GM23248 (cell line): Measurements from ENCODE around the gene SPTBN5. TPM values are rescaled to one million over a fixed set of nuclear protein-coding genes. Genes with fewer than 3 reads are reported as not detected.

Source experiments
- DNase-seq: peaks from one replicate; pipeline ENCODE4 v3.0.0-alpha.2; 2015
- H2AFZ ChIP-seq: fragments of 200-600 bp; sonication (generic); 2 replicates; pipeline ENCODE4 v1.6.1; 2016; ENCODE audit warnings: antibody characterized with exemption
- H3F3A ChIP-seq: fragments of 200-600 bp; sonication (generic); 2 replicates; pipeline ENCODE4 v1.6.1; 2016; ENCODE audit warnings: mild to moderate bottlenecking, antibody characterized with exemption, mixed run types; ENCODE audit not compliant: insufficient read depth
- H3K27ac ChIP-seq: fragments of 200-600 bp; sonication (generic); 2 replicates; pipeline ENCODE4 v1.5.1; 2016; ENCODE audit warnings: mild to moderate bottlenecking
- H3K27me3 ChIP-seq: fragments of 200-600 bp; sonication (generic); replicated peaks from 2 replicates; pipeline ENCODE4 v1.6.1; 2016; ENCODE audit warnings: mild to moderate bottlenecking; ENCODE audit not compliant: insufficient read depth
- H3K36me3 ChIP-seq: fragments of 200-600 bp; sonication (generic); 2 replicates; pipeline ENCODE4 v1.6.1; 2016; ENCODE audit warnings: low read depth, mild to moderate bottlenecking
- H3K4me1 ChIP-seq: fragments of 200-600 bp; sonication (generic); 2 replicates; pipeline ENCODE4 v1.6.1; 2016; ENCODE audit warnings: mild to moderate bottlenecking; ENCODE audit not compliant: insufficient read depth
- H3K4me2 ChIP-seq: fragments of 200-600 bp; sonication (generic); one replicate; pipeline ENCODE4 v1.6.1; 2016; ENCODE audit warnings: mild to moderate bottlenecking; ENCODE audit not compliant: unreplicated experiment
- H3K4me3 ChIP-seq: fragments of 200-600 bp; sonication (generic); 2 replicates; pipeline ENCODE4 v1.5.1; 2016; ENCODE audit warnings: mild to moderate bottlenecking
- H3K79me2 ChIP-seq: fragments of 200-600 bp; sonication (generic); 2 replicates; pipeline ENCODE4 v1.6.1; 2016; ENCODE audit warnings: mild to moderate bottlenecking; ENCODE audit not compliant: insufficient read depth
- H3K9ac ChIP-seq: fragments of 200-600 bp; sonication (generic); 2 replicates; pipeline ENCODE4 v1.6.1; 2016; ENCODE audit warnings: mild to moderate bottlenecking
- H3K9me2 ChIP-seq: fragments of 200-600 bp; sonication (generic); 2 replicates; pipeline ENCODE4 v1.6.1; 2016; ENCODE audit warnings: mixed run types, mild to moderate bottlenecking, moderate library complexity; ENCODE audit not compliant: insufficient read depth
- H3K9me3 ChIP-seq: fragments of 200-600 bp; sonication (generic); one replicate; pipeline ENCODE4 v1.6.1; 2017; ENCODE audit warnings: low read depth
- H4K20me1 ChIP-seq: fragments of 200-600 bp; sonication (generic); 2 replicates; pipeline ENCODE4 v1.6.0; 2016; ENCODE audit not compliant: insufficient read depth
- EZH2 ChIP-seq: fragments of 200-600 bp; sonication (generic); IDR thresholded peaks from 2 replicates; pipeline ENCODE4 v1.6.1; 2018; ENCODE audit warnings: antibody characterized with exemption, mild to moderate bottlenecking; ENCODE audit not compliant: insufficient read depth, poor library complexity, severe bottlenecking
- EZH2phosphoT487 ChIP-seq: fragments of 200-600 bp; sonication (generic); IDR thresholded peaks from 2 replicates; pipeline ENCODE4 v1.6.1; 2018; ENCODE audit warnings: antibody characterized with exemption, moderate library complexity, mild to moderate bottlenecking, low read depth; ENCODE audit not compliant: insufficient read depth
- WGBS, 2 experiments: methylation state at CpG; one replicate each; pipeline ENCODE4 v1.1.6; 2015 to 2017; ENCODE audit warnings: low lambda C conversion rate in 2 of 2, low coverage in 1 of 2; ENCODE audit errors: missing lambda C conversion rate in 2 of 2; 5-methylcytosine and 5-hydroxymethylcytosine counted together
- in situ Hi-C: fragments of 300-500 bp; cut with MboI; formaldehyde crosslinking; loops from 2 replicates; pipeline ENCODE4 v1.15.0; 2020
- polyA plus RNA-seq: library from polyadenylated mRNA; unstranded; fragments of >200 nt; fragmentation: Nextera tagmentation; extraction: Ambion mirVana; gene quantifications from 2 replicates; pipeline ENCODE4 v1.2.1, GENCODE V29; 2016
- total RNA-seq: library from RNA; depleted of rRNA; stranded (reverse); fragments of >200 nt; shearing (Covaris generic); gene quantifications from 2 replicates; pipeline ENCODE4 v1.2.3, GENCODE V29; 2014; rRNA removed

Gene SPTBN5
- total RNA-seq (0.11 and 0.25 TPM in 2 replicates), polyA plus RNA-seq (0.03 TPM in 1 of 2 replicates, not detected in the other)

GRCh38 chr15:41893422-41894250, at the start of gene SPTBN5:
SPTBN5 (minus strand) TSS chr15:41894053; CDS start chr15:41893497, 556 bp downstream.
- Histone ChIP-seq H3K36me3 (no peaks in the 10 kb centered on the region), H3F3A (peaks cover 3% of the 10 kb centered on the region), H3K9me3 (no peaks in the 10 kb centered on the region), H3K4me3 (peak within 1 kb of the TSS; percentile 45), H3K27ac (peak within 1 kb of the TSS; percentile 54), H3K4me1 (peaks cover 13% of the 10 kb centered on the region), H4K20me1 (no peaks in the 10 kb centered on the region), H3K4me2 (peak within 1 kb of the TSS; percentile 72), H3K9me2 (no peaks in the 10 kb centered on the region), H3K27me3 (no peaks in the 10 kb centered on the region), H3K9ac (peak within 1 kb of the TSS; percentile 57), H3K79me2 (no peaks in the 10 kb centered on the region), H2AFZ (peak within 1 kb of the TSS; percentile 70)
- no peak for DNase-seq
- in situ Hi-C loops, result no loop called here
- WGBS, 2 experiments, result 86 to 88% methylated on average over 15 of the region's 15 CpGs
- TF ChIP-seq EZH2, result no peak
- no peak for TF ChIP-seq EZH2phosphoT487

GRCh38 chr15:41942886-41943285, 49.0 kb upstream of the SPTBN5 start:
- Histone ChIP-seq H3F3A (peaks cover 29% of the 10 kb centered on the region), H4K20me1 (no peaks in the 10 kb centered on the region), H3K9me3 (no peaks in the 10 kb centered on the region), H3K27me3 (no peaks in the 10 kb centered on the region), H3K4me1 (peaks cover 38% of the 10 kb centered on the region), H3K9me2 (no peaks in the 10 kb centered on the region), H3K36me3 (no peaks in the 10 kb centered on the region), H3K4me3 (no peak overlapping the region), H3K27ac (no peak overlapping the region), H3K4me2 (no peak overlapping the region), H3K9ac (no peak overlapping the region), H2AFZ (no peak overlapping the region), H3K79me2 (peaks cover 38% of the 10 kb centered on the region)
- in situ Hi-C loops, result no loop called here
- DNase-seq, result no peak
- TF ChIP-seq EZH2phosphoT487, result no peak
- TF ChIP-seq EZH2, result no peak
- WGBS, 2 experiments, result 87 to 95% methylated on average over 7 of the region's 7 CpGs

DNA sequence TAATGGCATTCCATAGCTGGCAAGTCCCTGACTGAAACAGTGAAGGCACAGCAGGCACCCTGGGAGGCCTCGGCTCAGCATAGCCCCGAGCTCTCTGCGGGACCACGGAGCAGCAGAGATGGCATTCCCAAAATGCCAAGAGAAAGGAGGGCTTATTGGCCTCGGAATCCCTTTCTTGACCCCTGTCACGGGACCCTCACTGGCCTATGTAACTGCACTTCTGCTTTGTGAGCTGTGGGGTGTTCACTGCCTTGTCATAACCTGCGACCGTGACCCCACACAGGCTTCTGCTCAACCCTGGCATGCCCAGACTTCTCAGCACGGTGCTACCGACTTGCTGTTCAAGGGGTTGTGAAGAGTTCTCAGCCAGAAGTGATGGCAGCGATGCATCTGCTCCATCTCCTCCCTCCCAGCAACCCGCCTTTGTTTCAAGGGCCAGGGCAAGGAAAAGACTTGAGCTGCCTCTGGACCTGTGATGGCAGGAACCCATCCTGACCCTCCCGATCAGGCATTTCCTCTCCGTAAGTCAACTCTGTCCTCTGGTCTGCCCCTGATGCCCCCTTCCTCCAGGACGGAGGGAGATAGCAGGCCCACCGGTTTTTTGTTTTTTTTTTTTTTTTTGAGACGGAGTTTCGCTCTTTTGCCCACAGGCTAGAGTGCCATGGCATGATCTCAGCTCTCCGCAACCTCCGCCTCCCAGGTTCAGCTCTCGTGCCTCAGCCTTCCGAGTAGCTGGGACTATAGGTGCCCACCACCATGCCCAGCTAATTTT, 48.0 kb upstream of the SPTBN5 start:
- H3K4me1 ChIP-seq, result peaks cover 38% of the 10 kb centered on the region
- H3K4me2 ChIP-seq, result no peak overlapping the region
- no peak overlapping the region for H2AFZ ChIP-seq
- peaks cover 27% of the 10 kb centered on the region for H3K79me2 ChIP-seq
- H3K27ac ChIP-seq, result no peak overlapping the region
- no peak overlapping the region for H3K4me3 ChIP-seq
- H3K9me3 ChIP-seq, result no peaks in the 10 kb centered on the region
- in situ Hi-C loops, result no loop called here
- DNase-seq, result no peak
- peaks cover 34% of the 10 kb centered on the region for H3F3A ChIP-seq
- no peaks in the 10 kb centered on the region for H3K36me3 ChIP-seq
- no peaks in the 10 kb centered on the region for H4K20me1 ChIP-seq
- WGBS, 2 experiments, result 94% methylated on average over 20 to 22 of the region's 22 CpGs
- H3K27me3 ChIP-seq, result no peaks in the 10 kb centered on the region
- H3K9ac ChIP-seq, result no peak overlapping the region
- TF ChIP-seq EZH2, result no peak
- TF ChIP-seq EZH2phosphoT487, result no peak
- H3K9me2 ChIP-seq, result no peaks in the 10 kb centered on the region

GRCh38 chr15:41940441-41940857, 46.6 kb upstream of the SPTBN5 start:
- Histone ChIP-seq H3K4me2 (peak overlapping the region; percentile 48), H3K36me3 (no peaks in the 10 kb centered on the region), H3K4me1 (peaks cover 43% of the 10 kb centered on the region), H3K79me2 (peaks cover 19% of the 10 kb centered on the region; the same call in 1 of the 2 replicates), H3K4me3 (no peak overlapping the region), H3K27me3 (no peaks in the 10 kb centered on the region), H3F3A (peaks cover 36% of the 10 kb centered on the region), H3K27ac (peak overlapping the region; percentile 35), H4K20me1 (no peaks in the 10 kb centered on the region), H3K9me2 (no peaks in the 10 kb centered on the region), H3K9me3 (no peaks in the 10 kb centered on the region), H3K9ac (no peak overlapping the region), H2AFZ (no peak overlapping the region)
- DNase-seq, result peak; percentile 90
- in situ Hi-C loops, result no loop called here
- peak; percentile 78; the same call in 1 of the 2 replicates for TF ChIP-seq EZH2phosphoT487
- no peak for TF ChIP-seq EZH2
- WGBS, 2 experiments, result 17 to 20% methylated on average over 13 of the region's 13 CpGs
